IPS-11a (cell line): ENCODE measurements around the gene DNAJC24.

Source experiments
- H3K4me3 ChIP-seq: one replicate; pipeline ENCODE4 v1.5.1; 2013; ENCODE audit warnings: low read depth, low read length, control low read depth

Gene DNAJC24

DNA sequence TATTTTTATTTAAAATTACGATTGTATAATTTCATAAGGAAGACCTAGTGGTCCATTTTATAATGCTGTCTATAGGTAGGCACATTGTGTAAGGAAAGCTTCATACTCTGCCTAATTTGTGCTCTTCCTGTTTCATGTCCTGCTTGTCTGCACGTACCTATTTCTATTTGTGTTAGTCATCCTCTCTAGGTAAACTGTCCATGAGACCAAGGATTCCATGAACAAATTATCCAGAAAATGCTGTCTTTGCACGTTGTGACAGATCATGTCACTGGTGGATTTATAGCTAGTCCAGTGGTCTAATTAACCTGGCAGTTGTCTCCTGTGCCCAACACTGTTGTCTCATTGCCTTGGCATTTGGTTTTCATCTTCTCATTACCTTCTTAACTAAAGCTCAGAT lies 44.7 kb downstream of the DNAJC24 start:
- no peak overlapping the region for H3K4me3 ChIP-seq

DNA sequence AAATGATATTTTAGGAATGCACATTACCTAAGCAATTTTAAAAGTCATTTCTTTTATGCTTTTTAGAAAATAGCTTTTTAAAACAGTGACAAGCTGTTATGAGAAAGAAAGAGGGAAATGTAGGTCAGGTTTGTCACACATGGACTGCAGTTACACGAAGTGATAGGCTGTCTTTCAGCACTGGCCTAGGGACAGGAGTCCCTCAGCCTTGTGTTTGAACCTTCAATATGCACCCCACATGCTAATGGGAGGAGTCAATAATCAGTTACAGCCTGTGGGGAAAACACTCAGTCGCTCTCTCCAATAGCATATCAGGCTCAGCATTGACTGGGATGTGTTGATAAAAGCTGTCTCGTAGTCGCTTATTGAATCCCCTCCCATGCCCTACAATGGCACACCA lies 45.8 kb downstream of the DNAJC24 start:
- no peak overlapping the region for H3K4me3 ChIP-seq

DNA sequence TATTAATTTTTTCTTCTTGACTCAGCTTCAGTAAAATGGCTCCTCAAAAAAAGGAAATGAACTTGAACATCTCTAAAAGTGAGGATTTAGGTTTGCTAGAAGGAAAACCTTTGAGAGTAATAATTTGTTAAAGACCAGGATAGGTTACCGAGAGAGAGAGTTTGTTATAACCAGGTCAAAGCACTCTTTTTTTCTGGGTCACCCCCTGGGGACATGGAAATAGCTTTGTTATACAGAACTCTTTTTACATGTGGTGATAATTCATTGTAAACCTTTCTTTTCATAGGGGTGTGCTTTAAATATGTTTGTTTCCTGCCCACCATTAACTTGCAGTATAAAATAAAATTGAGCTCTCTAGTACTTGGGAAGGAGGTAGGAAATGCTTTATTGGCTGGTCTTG lies 47.7 kb downstream of the DNAJC24 start:
- no peak overlapping the region for H3K4me3 ChIP-seq

DNA sequence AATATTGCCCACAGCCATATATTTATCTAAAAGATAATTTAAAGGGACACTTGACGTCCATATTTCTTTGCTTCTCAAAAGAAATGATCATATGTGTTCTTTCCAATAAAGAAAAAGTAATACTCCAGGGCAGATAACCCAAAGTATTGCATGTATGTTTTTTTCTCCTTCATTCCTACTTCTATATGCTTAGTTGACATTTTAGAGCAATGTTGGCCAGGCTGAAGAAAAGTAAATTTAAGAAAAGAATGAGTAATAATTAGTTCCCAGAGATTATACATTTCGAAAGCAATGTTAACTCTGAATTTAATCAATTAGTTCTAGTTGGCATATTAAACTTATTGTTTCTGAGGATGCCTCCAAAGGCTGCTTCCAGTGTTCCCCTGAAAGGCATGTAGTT lies 48.2 kb downstream of the DNAJC24 start:
- no peak overlapping the region for H3K4me3 ChIP-seq

DNA sequence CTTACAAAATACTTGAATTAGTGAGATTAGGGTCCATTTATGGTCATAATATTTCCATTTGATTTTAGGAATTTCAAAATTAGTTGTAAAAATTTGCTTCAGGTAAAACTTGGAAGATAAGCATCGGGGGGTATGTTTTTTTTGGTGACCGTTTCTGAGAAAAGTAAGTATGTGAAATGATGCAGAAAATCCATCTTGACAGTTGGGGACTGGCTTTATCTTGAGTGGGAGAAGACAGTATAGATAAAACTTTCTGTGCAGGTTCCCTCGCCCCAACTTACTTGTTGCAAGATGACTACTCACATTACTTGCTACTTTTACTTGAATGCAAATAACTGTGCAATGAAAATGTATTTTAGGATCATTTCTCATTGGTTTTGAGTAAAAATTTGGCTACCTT lies 49.5 kb downstream of the DNAJC24 start:
- H3K4me3 ChIP-seq = no peak overlapping the region

DNA sequence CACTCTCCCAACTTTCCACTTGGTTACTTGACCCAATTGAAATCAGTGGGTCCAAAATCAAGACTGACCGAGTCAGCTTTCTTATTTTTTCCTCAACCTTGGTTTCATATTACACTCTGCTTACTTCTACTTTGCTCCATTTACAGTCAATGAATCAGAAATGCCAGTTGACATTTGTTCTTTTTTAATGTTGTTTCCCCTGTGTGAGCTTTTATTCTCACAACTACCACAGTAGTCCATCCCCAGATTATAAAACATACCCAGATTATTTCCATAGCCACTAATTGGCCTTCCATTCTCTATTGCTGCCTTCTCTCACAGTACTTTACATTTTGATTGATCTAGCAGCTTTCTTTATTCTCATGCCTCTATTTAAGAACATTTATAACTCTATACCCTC lies 50.0 kb downstream of the DNAJC24 start:
- H3K4me3 ChIP-seq = no peak overlapping the region

DNA sequence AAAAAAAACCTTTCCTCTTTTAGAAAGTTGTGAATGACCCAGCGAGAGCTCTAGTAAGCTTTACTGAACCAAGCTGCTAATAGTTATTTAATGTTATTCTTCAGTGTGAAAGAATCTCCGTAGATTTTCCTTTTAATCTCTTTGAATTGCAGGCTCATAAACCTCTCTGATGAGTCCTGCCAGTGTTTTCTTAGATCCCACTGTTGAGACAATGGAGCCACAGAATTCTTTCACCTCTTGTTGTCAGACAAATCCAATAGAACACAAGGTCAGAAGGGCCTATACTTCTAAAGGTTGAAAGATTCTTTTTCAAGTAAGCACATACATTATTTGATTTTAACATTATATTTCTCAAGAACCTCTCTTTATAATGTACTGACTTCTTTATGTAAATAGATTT lies 52.2 kb downstream of the DNAJC24 start:
- H3K4me3 ChIP-seq = no peak overlapping the region

DNA sequence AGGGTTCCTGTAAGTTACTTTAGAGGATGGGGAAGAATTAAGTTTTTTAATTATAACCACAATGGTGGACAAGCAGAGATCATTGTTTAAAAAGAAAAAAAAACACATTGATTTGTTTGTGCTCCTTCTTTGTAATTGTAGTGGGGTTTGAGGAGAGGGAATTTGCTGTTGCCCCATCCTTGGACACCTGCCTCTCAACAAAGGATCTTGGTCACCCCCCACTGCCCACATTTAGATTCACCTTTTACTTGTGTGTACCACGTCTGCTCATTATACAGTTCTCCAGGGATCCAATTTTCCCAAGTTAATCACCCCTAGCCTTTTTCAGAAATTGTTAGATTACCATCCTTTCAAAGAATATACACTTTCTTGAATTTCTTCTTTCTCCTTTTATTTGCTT lies 53.0 kb downstream of the DNAJC24 start:
- no peak overlapping the region for H3K4me3 ChIP-seq

DNA sequence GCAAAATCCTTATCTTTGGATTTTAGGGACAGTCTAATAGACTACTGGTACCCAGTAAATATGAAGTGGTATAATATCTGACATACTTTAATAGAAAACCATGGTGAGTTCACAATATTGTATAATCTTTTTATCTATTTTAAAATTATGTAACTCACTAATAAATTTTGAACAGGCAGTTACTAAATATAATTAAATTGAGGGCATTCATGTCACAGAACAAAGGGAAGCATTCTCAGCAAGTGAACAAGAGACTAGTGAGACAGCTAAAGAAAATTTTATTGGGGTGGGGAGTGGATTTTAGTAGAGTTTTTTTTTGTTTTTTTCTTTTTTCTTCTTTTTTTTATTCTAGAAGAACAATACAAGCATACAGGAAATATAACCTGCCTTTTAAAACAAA lies 55.0 kb downstream of the DNAJC24 start:
- no peak overlapping the region for H3K4me3 ChIP-seq

DNA sequence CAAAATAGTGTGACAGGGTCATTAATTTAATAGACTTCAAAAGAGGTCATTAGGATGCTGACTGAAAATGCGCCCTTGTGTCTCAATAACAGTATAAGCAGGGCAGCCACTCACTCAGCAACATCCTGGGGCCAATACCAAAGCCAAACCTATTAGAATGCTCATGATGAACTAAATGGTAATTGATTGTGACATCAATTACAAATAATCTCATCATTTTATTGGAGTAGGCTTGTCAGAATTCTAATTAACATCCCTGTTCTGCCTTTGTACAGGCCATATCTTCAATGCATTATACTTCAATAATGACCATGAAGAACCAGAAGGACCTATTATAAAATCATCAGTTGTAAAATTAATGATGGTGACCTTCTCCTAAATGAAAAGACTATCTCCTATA lies 64.2 kb downstream of the DNAJC24 start:
- H3K4me3 ChIP-seq = no peak overlapping the region

DNA sequence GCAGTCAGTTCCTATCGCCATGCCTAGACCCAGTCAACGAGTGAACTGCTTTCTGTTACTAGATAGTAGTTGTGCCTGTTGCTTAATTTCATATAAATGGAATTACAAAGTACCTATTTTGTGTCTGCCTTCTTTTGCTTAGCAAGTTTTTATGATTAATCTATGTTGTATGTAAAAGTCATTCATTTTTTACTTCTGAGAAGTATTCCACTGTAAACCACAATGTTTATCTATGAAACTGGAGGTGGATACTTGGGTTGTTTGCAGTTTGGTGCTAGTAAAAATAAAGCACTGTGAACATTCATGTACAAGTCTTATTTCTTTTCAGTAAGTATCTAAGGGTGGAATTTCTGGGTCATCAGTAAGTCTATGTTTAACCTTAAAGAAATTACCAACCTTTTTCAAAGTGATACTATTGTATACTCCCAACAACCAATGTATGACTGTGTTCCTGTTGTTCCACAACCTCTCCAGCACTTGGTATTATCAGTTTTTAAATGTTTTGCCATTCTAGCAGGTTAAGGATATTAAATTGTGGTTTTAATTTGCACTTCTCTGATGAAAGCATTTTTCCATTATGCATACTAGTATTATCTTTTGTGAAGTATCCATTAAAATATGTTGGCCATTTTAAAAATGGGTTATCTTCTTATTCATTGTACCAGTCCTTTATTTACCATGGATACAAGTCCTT lies 68.2 kb downstream of the DNAJC24 start:
- H3K4me3 ChIP-seq = no peak overlapping the region

DNA sequence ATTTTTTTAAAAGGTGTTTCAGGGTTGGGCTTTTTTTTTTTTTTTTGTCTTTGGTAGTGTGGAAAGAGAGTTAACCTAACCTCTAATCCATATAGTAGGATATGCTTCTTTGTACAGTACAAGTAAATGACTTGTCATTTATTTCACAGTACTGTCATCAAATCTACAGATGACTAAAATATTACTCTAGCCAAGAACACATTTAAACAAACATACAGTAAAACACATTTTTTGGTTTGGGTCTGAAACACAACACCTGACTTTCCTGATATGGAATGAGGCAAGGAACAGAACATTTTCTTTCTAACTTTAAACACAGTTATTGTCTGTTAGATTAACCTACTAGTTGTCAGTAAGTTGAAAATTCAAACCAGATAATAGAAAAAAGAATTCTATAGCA lies 71.6 kb downstream of the DNAJC24 start:
- no peak overlapping the region for H3K4me3 ChIP-seq

DNA sequence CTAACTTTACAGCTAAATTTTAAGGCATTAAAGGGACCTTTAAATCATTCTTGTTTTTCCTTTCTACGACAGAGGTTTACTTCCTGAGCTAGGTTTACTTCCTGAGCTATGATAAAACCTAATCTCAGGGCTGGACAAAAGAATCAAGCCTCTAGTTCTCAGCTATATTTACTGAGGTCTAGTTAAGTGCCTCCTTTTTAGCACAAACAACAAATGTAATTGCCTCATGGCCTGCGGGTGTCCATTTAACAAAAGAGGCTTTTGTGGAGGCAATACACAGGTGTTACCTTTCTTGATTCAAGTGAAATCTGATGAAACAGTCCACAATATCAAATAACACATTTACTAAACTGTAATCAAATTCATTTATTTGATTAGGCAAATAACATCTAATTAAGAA lies 72.4 kb downstream of the DNAJC24 start:
- H3K4me3 ChIP-seq = no peak overlapping the region

DNA sequence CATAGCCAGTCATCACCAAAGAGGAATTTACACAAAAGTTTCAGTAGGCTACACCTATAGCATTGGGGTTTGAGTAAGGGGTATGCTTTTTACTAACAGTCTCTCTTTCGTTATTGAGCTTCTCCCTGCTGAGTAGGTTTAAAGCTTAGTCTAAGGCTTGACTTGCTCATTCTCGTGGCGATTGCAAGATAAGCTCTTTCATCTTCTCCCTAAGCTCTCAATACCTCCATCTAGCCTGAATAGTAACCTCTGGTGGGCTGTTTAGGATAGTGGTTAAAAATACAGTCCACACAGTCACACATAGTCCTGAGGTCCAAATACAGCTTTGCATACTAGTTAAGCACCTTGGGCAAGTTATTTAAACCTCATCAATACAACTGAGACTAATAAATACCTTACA lies 74.1 kb downstream of the DNAJC24 start:
- no peak overlapping the region for H3K4me3 ChIP-seq

DNA sequence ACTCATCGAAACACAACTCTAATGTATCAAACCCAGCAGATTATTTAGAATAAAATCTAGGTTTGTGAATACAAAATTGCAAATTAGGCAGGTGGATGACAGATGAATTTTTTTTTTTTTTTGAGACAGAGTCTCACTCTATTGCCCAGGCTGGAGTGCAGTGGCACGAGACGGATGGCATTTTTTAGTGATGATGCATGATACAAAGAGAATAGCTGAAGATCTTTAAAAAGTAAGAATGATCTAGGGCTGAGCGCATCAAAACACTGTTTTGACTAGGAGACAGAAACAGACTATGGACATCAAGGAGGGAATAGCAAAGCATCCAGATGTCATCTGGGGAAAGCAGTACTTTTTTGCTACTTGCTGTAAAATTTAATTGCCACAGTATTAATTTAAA lies 76.0 kb downstream of the DNAJC24 start:
- no peak overlapping the region for H3K4me3 ChIP-seq

DNA sequence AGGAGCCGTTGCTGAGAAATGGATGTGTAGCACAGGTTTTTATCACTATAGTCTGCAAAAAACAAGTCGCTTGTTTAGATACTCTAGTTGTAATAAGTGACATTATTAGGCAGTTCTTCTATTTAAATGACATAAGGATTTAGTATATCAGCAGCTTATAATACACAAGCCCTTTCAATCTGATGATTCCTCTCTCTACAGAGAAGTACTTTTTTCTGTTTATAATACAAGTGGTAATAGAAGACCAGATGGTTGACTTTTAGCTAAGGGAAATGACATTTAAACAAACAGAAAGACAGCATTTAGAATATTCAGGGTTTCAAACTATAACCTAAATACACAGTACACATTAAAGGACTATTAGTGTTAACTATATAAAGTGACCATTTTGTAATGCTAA lies 79.4 kb downstream of the DNAJC24 start:
- no peak overlapping the region for H3K4me3 ChIP-seq

DNA sequence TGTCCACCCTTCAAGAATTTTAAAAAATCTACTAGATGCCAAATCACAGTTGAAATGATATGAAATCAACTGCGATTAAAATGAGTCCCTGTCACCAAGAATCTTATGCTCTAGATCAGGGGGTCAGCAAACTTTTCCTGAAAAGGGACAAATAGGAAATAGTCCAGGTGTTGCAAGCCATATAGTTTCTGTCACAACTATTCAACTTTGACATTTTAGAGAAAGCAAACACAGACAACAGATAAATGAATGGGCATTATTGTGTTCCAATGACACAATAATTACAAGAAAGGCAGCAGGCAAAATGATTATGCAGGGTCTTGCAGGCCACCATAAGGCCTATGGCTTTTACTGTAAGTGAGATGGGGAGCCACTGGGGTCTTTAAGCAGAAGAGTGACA lies 81.2 kb downstream of the DNAJC24 start:
- no peak overlapping the region for H3K4me3 ChIP-seq

DNA sequence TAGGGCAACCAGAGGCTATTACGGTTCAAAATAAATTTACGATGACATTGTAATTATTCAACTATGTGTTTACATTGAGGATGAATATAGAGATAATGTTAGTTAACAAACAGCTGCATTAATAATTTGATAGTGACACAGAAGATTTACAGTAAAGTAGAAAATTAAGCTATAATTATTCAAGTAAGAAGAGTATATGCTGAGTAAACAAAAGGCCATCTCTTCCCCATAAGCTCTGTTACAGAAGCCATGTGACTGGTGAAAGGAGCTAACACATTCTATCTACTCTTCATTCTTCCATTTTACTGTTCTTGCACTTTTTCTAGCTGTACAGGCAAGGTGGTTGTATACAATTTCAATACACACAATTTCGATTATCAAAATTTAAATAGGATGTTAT lies 85.5 kb downstream of the DNAJC24 start:
- H3K4me3 ChIP-seq = no peak overlapping the region

DNA sequence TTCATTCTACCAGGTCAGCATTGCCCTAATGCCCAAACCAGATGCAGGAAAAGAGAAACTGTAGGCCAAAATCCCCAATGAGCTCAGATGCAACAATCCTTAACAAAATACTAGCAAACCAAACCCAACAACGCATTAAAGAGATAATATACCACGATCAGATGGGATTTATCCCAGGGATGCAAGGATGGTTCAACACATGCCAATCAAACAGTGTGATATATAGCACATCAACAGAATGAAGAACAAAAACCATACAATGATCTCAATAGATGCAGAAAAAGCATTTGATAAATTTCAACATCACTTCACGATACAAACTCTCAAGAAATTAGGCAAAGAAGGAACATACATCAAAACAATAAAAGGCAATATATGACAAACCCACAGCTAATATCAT lies 94.8 kb downstream of the DNAJC24 start:
- no peak overlapping the region for H3K4me3 ChIP-seq

DNA sequence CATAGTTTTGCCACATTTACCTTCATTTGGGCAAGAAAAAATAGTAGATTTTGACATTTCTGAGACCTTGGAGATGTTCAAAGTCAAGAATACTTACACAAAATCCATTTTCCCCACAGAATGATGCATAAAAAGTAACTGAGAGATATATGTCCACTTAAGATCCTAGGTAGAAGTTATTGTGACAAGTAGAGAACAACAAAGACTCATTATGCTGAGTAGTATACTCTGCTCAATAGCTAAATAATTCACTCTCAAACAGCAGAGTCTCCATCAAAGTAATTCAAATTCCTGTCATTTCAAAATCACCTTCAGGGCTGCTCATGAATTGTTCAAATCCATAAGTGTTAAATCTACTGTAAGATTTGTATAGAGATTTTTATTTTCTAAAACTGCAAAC lies 104.4 kb downstream of the DNAJC24 start:
- no peak overlapping the region for H3K4me3 ChIP-seq

DNA sequence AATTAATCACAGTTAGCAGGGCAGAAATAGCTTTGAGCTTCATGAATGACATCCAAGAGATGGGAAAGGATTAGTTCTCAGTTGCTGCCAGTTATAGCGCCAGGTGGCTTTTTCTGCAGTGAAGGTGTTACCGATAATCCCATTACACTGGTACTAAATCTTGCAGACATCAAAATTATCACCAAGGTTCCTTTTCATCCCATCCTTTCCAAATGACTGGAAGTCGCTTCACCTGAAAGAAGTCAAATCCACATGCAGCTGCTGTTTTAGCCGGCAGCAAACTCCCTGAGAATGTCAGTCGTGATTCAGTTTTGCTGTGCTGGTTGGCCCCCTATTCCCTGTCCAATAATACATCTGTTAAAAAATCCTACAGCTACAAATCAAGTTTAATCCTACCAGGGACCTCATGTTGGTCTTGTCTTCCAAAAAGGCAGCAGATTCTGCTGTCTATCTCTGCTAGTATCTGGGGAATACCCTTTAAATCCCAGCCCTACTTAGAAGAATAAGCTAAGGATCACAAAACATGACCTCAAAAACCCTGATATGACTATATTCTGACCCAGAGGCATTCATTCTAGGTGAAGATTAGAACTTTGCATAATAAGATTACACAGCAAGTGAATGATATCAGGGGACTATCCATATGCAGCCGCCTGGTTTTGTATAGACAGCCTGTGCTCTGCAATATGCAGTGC lies 108.0 kb downstream of the DNAJC24 start:
- no peak overlapping the region for H3K4me3 ChIP-seq

DNA sequence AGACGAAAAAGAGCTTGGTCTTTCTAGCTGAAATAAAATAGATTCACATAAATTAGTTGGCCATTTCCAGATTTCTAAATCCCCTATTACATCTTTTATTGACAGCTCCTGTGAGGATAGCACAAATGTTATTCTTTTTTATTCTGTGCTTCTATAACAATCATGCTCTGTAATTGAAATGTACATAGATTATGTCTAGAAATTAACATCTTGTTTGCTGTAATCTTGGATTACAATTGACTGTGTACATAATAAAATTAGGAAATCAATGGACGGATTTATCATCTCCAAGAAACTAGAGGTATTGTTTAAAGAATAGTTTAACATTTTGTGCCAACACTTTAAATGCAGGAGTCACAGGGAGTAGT lies 108.5 kb downstream of the DNAJC24 start:
- no peak overlapping the region for H3K4me3 ChIP-seq

DNA sequence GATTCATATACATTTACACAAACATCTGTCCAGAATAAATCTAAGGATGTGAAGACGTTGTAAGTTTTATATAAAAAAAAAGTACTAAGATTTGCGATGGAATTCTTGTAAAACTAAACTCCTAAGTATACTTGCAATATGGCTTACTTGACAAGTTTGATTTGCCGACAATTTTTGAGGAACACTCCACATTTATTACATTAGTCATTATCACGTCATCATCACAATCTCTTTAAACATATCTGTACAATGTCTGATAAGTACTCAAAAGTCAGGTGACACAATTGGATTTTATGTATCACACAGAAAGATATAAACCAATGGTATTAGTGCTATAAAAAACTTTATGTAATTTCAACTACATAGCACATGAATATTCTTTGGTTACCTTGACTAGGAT lies 109.4 kb downstream of the DNAJC24 start:
- H3K4me3 ChIP-seq = no peak overlapping the region
